Pancreas (tissue), 10 donors: ENCODE data around the gene PHF2. TPM values are rescaled to one million over a fixed set of nuclear protein-coding genes. Genes with fewer than 3 reads are reported as not detected.

Experiments
- ATAC-seq, 4 donors: fragments of 200-7000 bp; cut with Tn5 transposase; one replicate each; pipeline versions ENCODE4 v1.8.0 to v1.9.1; 2020; ENCODE audit warnings: mild to moderate bottlenecking in 4 of 4, moderate library complexity in 4 of 4
- DNase-seq, 6 donors: peaks; one replicate each; pipeline ENCODE4 v3.0.0-alpha.2; 2020
- FAIRE-seq: peaks from 2 replicates; lab custom pipeline; 2012; peaks lifted over from hg19 to GRCh38; lab: Jason Lieb, UNC
- H3K27ac ChIP-seq, 4 donors: fragments of 200-600 bp; sonication (generic); 1 replicate in 3 of 4; 2 replicates in 1 of 4; pipeline versions ENCODE4 v1.5.0 to v1.8.0; 2020
- H3K27me3 ChIP-seq, 4 donors: fragments of 200-600 bp; one replicate each; pipeline ENCODE4 v1.8.0; 2021
- H3K36me3 ChIP-seq, 3 donors: fragments of 200-600 bp; sonication (generic) in 1 of 3; one replicate each; pipeline versions ENCODE4 v1.5.0 to v1.8.0; 2020 to 2021
- H3K4me1 ChIP-seq, 3 donors: fragments of 200-600 bp; one replicate each; pipeline ENCODE4 v1.8.0; 2021
- H3K4me3 ChIP-seq, 4 donors: fragments of 200-600 bp; sonication (generic) in 2 of 4; one replicate each; pipeline versions ENCODE4 v1.5.0 to v1.8.0; 2020 to 2021
- H3K9me3 ChIP-seq, 4 donors: fragments of 200-600 bp; one replicate each; pipeline ENCODE4 v1.8.0; 2021
- CTCF ChIP-seq, 4 donors: fragments of 200-600 bp; sonication (generic) in 3 of 4; IDR thresholded peaks; one replicate each; pipeline versions ENCODE4 v1.5.0 to v1.8.0; 2021; ENCODE audit warnings: antibody characterized with exemption in 4 of 4
- WGBS, 2 donors: extraction: QIAGEN DNeasy Blood & Tissue Kit; methylation state at CpG; one replicate each; pipeline ENCODE4 v1.1.7; 2013; 5-methylcytosine and 5-hydroxymethylcytosine counted together
- intact Hi-C, 3 donors: fragments of 100-400 bp; cut with DNase I; formaldehyde crosslinking; loops; one replicate each; pipeline versions ENCODE4 v1.11.1 to v1.14.2; 2022
- polyA plus RNA-seq, 2 donors: library from polyadenylated mRNA; stranded (reverse); fragments of 200-250 nt; gene quantifications; one replicate each; pipeline ENCODE4 v1.2.3, GENCODE V29; 2013
- total RNA-seq, 6 donors: library from RNA; stranded (reverse); fragmentation: NEBNext Ultra II Directional in 4 of 6; extraction: Animal tissue kit (Norgen Biotek cat#: 25700) in 4 of 6; gene quantifications; one replicate each; pipeline versions ENCODE4 v1.2.1 to v1.2.4, GENCODE V29; 2021 to 2023
- donor health status: healthy with polysubstance abuse.
- donor health status: DM: no; HTN: no; CAD: no; lungs with moderate emphysema.
- donor health status: DM: no; HTN: no; CAD: no.
- donor health status: control.
- donor health status: control.
- donor health status: Bipolar disorder and iron deficiency.
- donor health status: DM: yes; HTN: yes; CAD: no.
- donor health status: DM: no; HTN: no; CAD: no.
- donor health status: DM: no; HTN: no; CAD: no.
- donor health status: DM: yes; HTN: yes; CAD: no.

PHF2 gene
- total and polyA plus RNA-seq, 8 donors, result 10.8 to 24.8 (median 12.7) TPM

GRCh38 chr9:93566408-93567270 lies 9.7 kb upstream of the PHF2 start:
- H3K27ac ChIP-seq, result peak overlapping the region; percentile 76 to 89 (median 83)
- no peak for FAIRE-seq
- no peaks in the 10 kb centered on the region for H3K27me3 ChIP-seq
- 2% methylated on average over 67 to 69 of the region's 69 CpGs for WGBS, 2 donors
- peak; percentile 97 to 100 (median 99) for DNase-seq
- peaks cover 0 to 22% (median 5%) of the 10 kb centered on the region in 3 donors for H3K36me3 ChIP-seq
- peak; percentile 92 to 97 (median 96) for TF ChIP-seq CTCF (IDR thresholded peaks at IDR 0.05)
- peak; percentile 98 to 99 (median 98) for ATAC-seq
- H3K4me1 ChIP-seq, result peaks cover 0 to 4% (median 0%) of the 10 kb centered on the region in 3 donors
- intact Hi-C loops, result no loop called here
- H3K4me3 ChIP-seq, result peak overlapping the region; percentile 31 to 49 (median 44)
- no peaks in the 10 kb centered on the region for H3K9me3 ChIP-seq

GRCh38 chr9:93567271-93567959 lies 9.0 kb upstream of the PHF2 start:
- no peak for TF ChIP-seq CTCF (IDR thresholded peaks at IDR 0.05)
- ATAC-seq (peak; percentile 3 to 5 (median 4)), FAIRE-seq (no peak), DNase-seq (peak in 2 of 6 donors; percentile 41 to 44)
- Histone ChIP-seq H3K27me3 (no peaks in the 10 kb centered on the region), H3K4me1 (peaks cover 0 to 4% (median 0%) of the 10 kb centered on the region in 3 donors), H3K36me3 (peaks cover 0 to 15% (median 5%) of the 10 kb centered on the region in 3 donors), H3K4me3 (peak overlapping the region; percentile 31 to 49 (median 44)), H3K27ac (peak overlapping the region; percentile 76 to 89 (median 83)), H3K9me3 (no peaks in the 10 kb centered on the region)
- intact Hi-C loops, result no loop called here
- WGBS, 2 donors, result 66 to 67% methylated on average over 15 of the region's 15 CpGs

- H3K27ac ChIP-seq, result no peak overlapping the region
- H3K36me3 ChIP-seq, result peaks cover 0 to 12% (median 0%) of the 10 kb centered on the region in 3 donors
- H3K4me1 ChIP-seq, result peaks cover 0 to 4% (median 0%) of the 10 kb centered on the region in 3 donors
- no peak for ATAC-seq
- intact Hi-C loops, result no loop called here
- peak in 1 of 6 donors; percentile 13 for DNase-seq
- no peak for FAIRE-seq
- H3K9me3 ChIP-seq, result no peaks in the 10 kb centered on the region
- no peak overlapping the region for H3K4me3 ChIP-seq
- TF ChIP-seq CTCF (IDR thresholded peaks at IDR 0.05), result no peak
- H3K27me3 ChIP-seq, result no peaks in the 10 kb centered on the region
- 96 to 97% methylated on average over 5 of the region's 5 CpGs for WGBS, 2 donors
Observed at GRCh38 chr9:93568169-93568568, 8.2 kb upstream of the PHF2 start.

GRCh38 chr9:93569621-93570174 lies 6.7 kb upstream of the PHF2 start:
- FAIRE-seq (no peak), DNase-seq (peak in 1 of 6 donors; percentile 8), ATAC-seq (no peak)
- Histone ChIP-seq H3K4me3 (no peak overlapping the region), H3K36me3 (peaks cover 0 to under 1% (median 0%) of the 10 kb centered on the region in 3 donors), H3K9me3 (no peaks in the 10 kb centered on the region), H3K27me3 (no peaks in the 10 kb centered on the region), H3K27ac (no peak overlapping the region), H3K4me1 (peaks cover 0 to 4% (median 0%) of the 10 kb centered on the region in 3 donors)
- WGBS, 2 donors, result 82 to 83% methylated on average over 1 of the region's 1 CpG
- intact Hi-C loops, result no loop called here
- TF ChIP-seq CTCF (IDR thresholded peaks at IDR 0.05), result no peak
